Keratinocyte (primary cell): ENCODE measurements around the gene C2orf78. TPM values are rescaled to one million over a fixed set of nuclear protein-coding genes. Genes with fewer than 3 reads are reported as not detected.
"Not testable (repeated sequence)": the region's sequence is repeated elsewhere in the genome, so short reads cannot be mapped to it uniquely, and the experiment has no call there.

Experiments
- DNase-seq: peaks from one replicate; pipeline ENCODE4 v3.0.0-alpha.2; 2011; ENCODE audit warnings: low read depth, missing footprints, low spot score
- FAIRE-seq: peaks from 2 replicates; lab custom pipeline; 2011; peaks lifted over from hg19 to GRCh38; lab: Jason Lieb, UNC
- H2AFZ ChIP-seq: 2 replicates; pipeline ENCODE4 v1.6.0; 2012; ENCODE audit warnings: low read length, control low read depth, inconsistent platforms; ENCODE audit not compliant: control insufficient read depth
- H3K27ac ChIP-seq: 2 replicates; pipeline ENCODE4 v1.5.1; 2011; ENCODE audit warnings: low read length; ENCODE audit not compliant: control insufficient read depth, insufficient read depth
- H3K27me3 ChIP-seq: 3 replicates; pipeline ENCODE4 v1.6.0; 2011; ENCODE audit warnings: low read length; ENCODE audit not compliant: control insufficient read depth, insufficient read depth; ENCODE audit errors: extremely low read depth
- H3K36me3 ChIP-seq, 2 experiments: 2 replicates in 1 of 2; 3 replicates in 1 of 2; pipeline ENCODE4 v1.5.1; 2011; ENCODE audit warnings: low read length in 2 of 2, mild to moderate bottlenecking in 1 of 2; ENCODE audit not compliant: control insufficient read depth in 2 of 2, insufficient read depth in 2 of 2; ENCODE audit errors: extremely low read depth in 1 of 2
- H3K4me1 ChIP-seq: 3 replicates; pipeline ENCODE4 v1.5.1; 2011; ENCODE audit warnings: low read length; ENCODE audit not compliant: control insufficient read depth, insufficient read depth; ENCODE audit errors: extremely low read depth
- H3K4me2 ChIP-seq: 3 replicates; pipeline ENCODE4 v1.6.0; 2011; ENCODE audit warnings: low read depth, low read length; ENCODE audit not compliant: control insufficient read depth, insufficient read depth; ENCODE audit errors: extremely low read depth
- H3K4me3 ChIP-seq, 3 experiments: fragments of 200-600 bp in 1 of 3; sonication (generic) in 1 of 3; 2 replicates in 2 of 3; 3 replicates in 1 of 3; pipeline ENCODE4 v1.5.1; 2011 to 2016; ENCODE audit warnings: low read length in 3 of 3, mild to moderate bottlenecking in 3 of 3, control low read depth in 2 of 3, inconsistent platforms in 1 of 3, low read depth in 1 of 3, mixed read lengths in 1 of 3, mixed run types in 1 of 3, moderate library complexity in 1 of 3; ENCODE audit not compliant: control insufficient read depth in 2 of 3, insufficient read depth in 2 of 3; ENCODE audit errors: extremely low read depth in 1 of 3
- H3K79me2 ChIP-seq: 2 replicates; pipeline ENCODE4 v1.6.0; 2012; ENCODE audit warnings: low read length; ENCODE audit not compliant: control insufficient read depth, insufficient read depth
- H3K9ac ChIP-seq: 3 replicates; pipeline ENCODE4 v1.6.0; 2011; ENCODE audit warnings: low read length; ENCODE audit not compliant: control insufficient read depth, insufficient read depth; ENCODE audit errors: extremely low read depth
- H3K9me1 ChIP-seq: 3 replicates; pipeline ENCODE4 v1.6.0; 2011; ENCODE audit warnings: low read length; ENCODE audit not compliant: control insufficient read depth, insufficient read depth; ENCODE audit errors: extremely low read depth
- H3K9me3 ChIP-seq: 2 replicates; pipeline ENCODE4 v1.5.1; 2012; ENCODE audit warnings: low read depth, low read length; ENCODE audit not compliant: control insufficient read depth
- H4K20me1 ChIP-seq: 3 replicates; pipeline ENCODE4 v1.6.0; 2011; ENCODE audit warnings: low read length; ENCODE audit not compliant: control insufficient read depth, insufficient read depth; ENCODE audit errors: extremely low read depth
- EZH2 ChIP-seq: IDR thresholded peaks from one replicate; pipeline ENCODE4 v1.6.1; 2012; ENCODE audit warnings: inconsistent platforms, mild to moderate bottlenecking, low read length, moderate library complexity
- dilution Hi-C: fragments of 300-500 bp; cut with MboI; formaldehyde crosslinking; loops from one replicate; pipeline ENCODE4 v1.7.0; 2020; ENCODE audit warnings: low sequenced_read_pairs; ENCODE audit not compliant: extremely low pct_ligation_motif_present
- polyA minus RNA-seq, 3 experiments: library from RNA; depleted of rRNA, polyadenylated mRNA; stranded (reverse); fragments of >200 nt; gene quantifications; 1 replicate in 1 of 3; 2 replicates in 1 of 3; 3 replicates in 1 of 3; pipeline ENCODE4 v1.2.3, GENCODE V29; 2011
- polyA plus RNA-seq, 5 experiments: library from polyadenylated mRNA; depleted of rRNA in 3 of 5; stranded (reverse) in 3 of 5; stranded (forward) in 1 of 5; unstranded in 1 of 5; fragments of >200 nt; gene quantifications; 1 replicate in 1 of 5; 2 replicates in 3 of 5; 3 replicates in 1 of 5; pipeline versions ENCODE4 v1.2.1 to v1.2.3, GENCODE V29; 2011 to 2012; ENCODE audit warnings: missing spikeins in 2 of 5, low read depth in 1 of 5, low replicate concordance in 1 of 5
- TF ChIP-seq, protein P1 (sequence below), 3 experiments: IDR thresholded peaks in 1 of 3; conservative IDR thresholded peaks in 1 of 3; optimal IDR thresholded peaks in 1 of 3; 2 replicates in 2 of 3; 3 replicates in 1 of 3; pipeline versions ENCODE3 to v1.5.1; 2011; ENCODE audit warnings: low read length in 3 of 3, mild to moderate bottlenecking in 3 of 3, moderate library complexity in 2 of 3, control low read depth in 1 of 3, inconsistent platforms in 1 of 3; ENCODE audit not compliant: insufficient read depth in 2 of 3; ENCODE audit errors: extremely low read depth in 1 of 3

C2orf78 gene, protein sequence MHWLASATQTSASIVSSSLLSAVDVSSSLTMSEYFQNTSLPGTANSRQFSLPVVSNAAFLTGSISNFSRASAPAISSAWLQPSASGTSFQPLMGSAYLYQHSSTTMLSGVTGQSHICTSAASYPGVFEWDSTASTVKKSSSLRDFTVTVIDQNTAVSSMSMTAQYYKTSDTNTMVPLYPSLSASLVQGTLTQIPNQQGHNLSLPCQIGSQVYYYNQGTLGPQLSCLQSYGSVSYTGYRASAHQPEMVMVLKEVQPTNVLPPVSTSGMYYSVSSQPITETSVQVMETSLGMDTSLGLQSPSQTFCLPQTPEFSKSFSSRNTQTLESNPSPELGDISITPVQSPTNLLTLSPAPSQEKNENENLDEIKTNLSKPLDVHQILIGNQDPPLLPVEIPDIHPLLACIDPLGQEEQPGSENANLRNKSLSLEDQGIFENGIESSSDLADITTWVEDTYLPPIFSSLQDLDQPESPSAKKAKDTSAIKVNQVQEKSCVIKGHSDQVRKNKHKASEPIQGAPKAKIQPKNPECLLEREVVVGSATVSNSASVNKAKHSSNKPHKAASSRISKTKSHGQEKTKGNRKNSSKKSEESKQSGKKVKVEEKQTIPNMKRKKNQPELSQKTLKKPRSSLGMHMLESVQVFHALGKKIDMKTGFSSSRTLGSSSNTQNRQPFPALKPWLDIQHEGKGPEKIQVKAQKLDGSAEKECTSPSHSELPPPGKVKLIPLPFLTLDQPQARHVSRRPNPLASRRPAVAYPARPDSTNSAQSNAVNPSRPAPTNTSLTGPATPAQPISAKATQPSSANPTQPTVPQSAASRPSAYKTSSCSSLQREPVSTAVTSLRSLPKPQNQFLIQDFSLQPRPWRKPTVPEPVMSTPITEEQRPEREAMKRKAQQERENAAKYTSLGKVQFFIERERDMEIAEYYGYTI
- polyA plus RNA-seq (not detected in 3 replicates), polyA minus RNA-seq (not detected in 3 replicates)
- not detected for polyA plus RNA-seq (2011; ENCODE audit: low read depth)
- polyA plus RNA-seq (2011; cell fraction: cytosol; rRNA removed): not detected in 2 replicates
- not detected in 2 replicates for polyA plus RNA-seq (2011; cell fraction: nucleus; rRNA removed)
- not detected in 2 replicates for polyA plus RNA-seq (2012; ENCODE audit: low replicate concordance)
- polyA minus RNA-seq (2011; cell fraction: cytosol; rRNA and poly(A)+ RNA removed): not detected
- not detected in 2 replicates for polyA minus RNA-seq (2011; cell fraction: nucleus; rRNA and poly(A)+ RNA removed)

DNA sequence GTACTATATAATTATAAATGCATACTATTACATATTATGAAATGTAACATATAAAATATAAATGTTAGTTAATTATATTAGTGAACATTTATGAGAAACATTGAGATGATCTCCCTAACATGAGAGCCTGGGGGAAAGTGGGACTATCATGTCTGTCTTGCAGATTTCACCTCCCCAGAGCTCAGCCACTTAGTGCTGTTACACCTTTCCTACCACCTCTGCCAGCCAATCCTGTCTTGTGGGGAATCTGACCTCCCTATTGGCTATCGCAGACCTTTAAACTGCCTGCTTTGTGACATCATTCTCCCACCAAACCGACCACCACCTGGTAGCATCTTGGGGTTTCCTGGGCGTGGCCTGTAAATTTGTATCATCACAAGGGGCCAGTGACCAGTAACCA lies at the start of gene C2orf78:
TSS of gene C2orf78 (plus strand) at position 301 of the 400 bp plus-strand sequence. CDS start 127 bp downstream, outside the sequence.
- H3K9me1 ChIP-seq, H4K20me1 ChIP-seq, DNase-seq, FAIRE-seq, H3K9me3 ChIP-seq, H3K36me3 ChIP-seq, H3K9ac ChIP-seq, H3K4me1 ChIP-seq, H3K4me3 ChIP-seq, dilution Hi-C loops, H3K27me3 ChIP-seq, H3K4me2 ChIP-seq: not testable (repeated sequence)
- Histone ChIP-seq H3K79me2 (peaks cover 10% of the 10 kb centered on the region), H3K27ac (peak within 1 kb of the TSS; percentile 57), H2AFZ (peak within 1 kb of the TSS; percentile 64)

DNA sequence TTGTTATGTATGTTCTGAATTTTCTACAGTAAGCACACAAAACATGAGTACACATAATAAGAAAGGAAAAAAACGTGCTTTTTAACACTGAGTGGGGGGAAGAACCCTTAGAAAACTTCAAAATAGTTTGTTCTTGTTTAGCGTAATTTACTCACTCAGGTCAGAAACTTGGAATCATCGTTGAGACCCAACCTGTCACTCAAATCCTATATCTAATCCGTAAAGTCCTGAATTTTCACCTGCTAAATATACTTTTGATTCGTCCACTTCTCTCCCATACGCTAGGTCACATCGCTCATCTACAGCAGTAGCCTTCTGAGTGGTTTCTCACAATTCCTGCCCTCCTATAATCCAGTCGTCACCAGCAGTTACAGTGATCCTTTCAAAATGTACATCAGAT lies 47.6 kb upstream of the C2orf78 start:
- H3K9ac ChIP-seq: peak overlapping the region; percentile 93
- no peaks in the 10 kb centered on the region for H4K20me1 ChIP-seq
- dilution Hi-C loops: no loop called here
- peak overlapping the region; percentile 79 for H2AFZ ChIP-seq
- H3K9me1 ChIP-seq: no peaks in the 10 kb centered on the region
- FAIRE-seq (no peak), DNase-seq (no peak)
- H3K4me2 ChIP-seq: peak overlapping the region; percentile 100
- peak overlapping the region; percentile 79 for H3K27ac ChIP-seq
- peaks cover 21% of the 10 kb centered on the region for H3K79me2 ChIP-seq
- H3K4me3 ChIP-seq: peak overlapping the region; percentile 89 to 99 (median 94)
- no peaks in the 10 kb centered on the region for H3K9me3 ChIP-seq
- TF ChIP-seq EZH2: no peak
- TF ChIP-seq, protein P1, sequence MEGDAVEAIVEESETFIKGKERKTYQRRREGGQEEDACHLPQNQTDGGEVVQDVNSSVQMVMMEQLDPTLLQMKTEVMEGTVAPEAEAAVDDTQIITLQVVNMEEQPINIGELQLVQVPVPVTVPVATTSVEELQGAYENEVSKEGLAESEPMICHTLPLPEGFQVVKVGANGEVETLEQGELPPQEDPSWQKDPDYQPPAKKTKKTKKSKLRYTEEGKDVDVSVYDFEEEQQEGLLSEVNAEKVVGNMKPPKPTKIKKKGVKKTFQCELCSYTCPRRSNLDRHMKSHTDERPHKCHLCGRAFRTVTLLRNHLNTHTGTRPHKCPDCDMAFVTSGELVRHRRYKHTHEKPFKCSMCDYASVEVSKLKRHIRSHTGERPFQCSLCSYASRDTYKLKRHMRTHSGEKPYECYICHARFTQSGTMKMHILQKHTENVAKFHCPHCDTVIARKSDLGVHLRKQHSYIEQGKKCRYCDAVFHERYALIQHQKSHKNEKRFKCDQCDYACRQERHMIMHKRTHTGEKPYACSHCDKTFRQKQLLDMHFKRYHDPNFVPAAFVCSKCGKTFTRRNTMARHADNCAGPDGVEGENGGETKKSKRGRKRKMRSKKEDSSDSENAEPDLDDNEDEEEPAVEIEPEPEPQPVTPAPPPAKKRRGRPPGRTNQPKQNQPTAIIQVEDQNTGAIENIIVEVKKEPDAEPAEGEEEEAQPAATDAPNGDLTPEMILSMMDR (optimal IDR thresholded peaks at IDR 0.05 in 1 of 3, IDR thresholded peaks at IDR 0.05 in 1 of 3, conservative IDR thresholded peaks at IDR 0.05 in 1 of 3; ENCODE audit: extremely low read depth in 1 of 3, insufficient read depth in 2 of 3, low read length in 3 of 3): no peak
- peaks cover 11 to 12% of the 10 kb centered on the region in 2 experiments for H3K36me3 ChIP-seq
- no peaks in the 10 kb centered on the region for H3K27me3 ChIP-seq
- peaks cover 12% of the 10 kb centered on the region for H3K4me1 ChIP-seq
